Measurements from ENCODE around the gene TMEM121B.

Gene TMEM121B

GRCh38 chr22:17087498-17088131, 33.5 kb downstream of the TMEM121B start:
- DNase-seq = peak; percentile 81

GRCh38 chr22:17086788-17087497, 34.2 kb downstream of the TMEM121B start:
- DNase-seq = peak; percentile 13

GRCh38 chr22:17086296-17086695, 34.9 kb downstream of the TMEM121B start:
- DNase-seq = no peak

GRCh38 chr22:17085277-17086181, 35.6 kb downstream of the TMEM121B start:
- no peak for DNase-seq

- peak; percentile 95 for DNase-seq
Observed at GRCh38 chr22:17084554-17085276, 36.4 kb downstream of the TMEM121B start, which contains the start of gene IL17RA. Gene IL17RA (plus strand): TSS chr22:17085000. CDS start chr22:17085092, 92 bp downstream.

GRCh38 chr22:17083811-17084441, 37.2 kb downstream of the TMEM121B start:
- no peak for DNase-seq

- DNase-seq = no peak
Observed at GRCh38 chr22:17083255-17083654, 37.9 kb downstream of the TMEM121B start.

GRCh38 chr22:17079572-17079971, 41.6 kb downstream of the TMEM121B start:
- no peak for DNase-seq

GRCh38 chr22:17077255-17077654, 43.9 kb downstream of the TMEM121B start:
- DNase-seq = no peak

GRCh38 chr22:17074648-17075002, 46.5 kb downstream of the TMEM121B start:
- no peak for DNase-seq

- DNase-seq = no peak
Observed at GRCh38 chr22:17072877-17073276, 48.3 kb downstream of the TMEM121B start.

All from activated CD4-positive, alpha-beta T cell treated with anti-CD3 and anti-CD28 coated beads, Interleukin-2, amount 50 U/mL, for 16 hours (primary cell).